PC-3 (cell line): ENCODE data around the gene OPALIN.
"Not testable (repeated sequence)": the region's sequence is repeated elsewhere in the genome, so short reads cannot be mapped to it uniquely, and the experiment has no call there.

Source experiments
- CTCF ChIP-seq: fragments of 300-600 bp; sonication (generic); conservative IDR thresholded peaks from 2 replicates; pipeline ENCODE4 v1.5.1; 2017; ENCODE audit warnings: antibody characterized with exemption, low read depth, mild to moderate bottlenecking, low read length
- EZH2 ChIP-seq: fragments of 300-600 bp; sonication (generic); IDR thresholded peaks from one replicate; pipeline ENCODE4 v1.6.1; 2017; ENCODE audit warnings: antibody characterized with exemption, mild to moderate bottlenecking, low read length; ENCODE audit not compliant: unreplicated experiment
- EZH2phosphoT487 ChIP-seq: fragments of 300-600 bp; sonication (generic); IDR thresholded peaks from 2 replicates; pipeline ENCODE4 v1.6.1; 2018; ENCODE audit warnings: mild to moderate bottlenecking, antibody characterized with exemption, low read length, borderline replicate concordance

- TF ChIP-seq CTCF, EZH2, EZH2phosphoT487: not testable (repeated sequence)
Observed at GRCh38 chr10:96308854-96309253, 49.9 kb downstream of the OPALIN start.
